Inferior parietal cortex (tissue), 1 donor: ENCODE results near the gene PLXDC2.

Source experiments
- DNase-seq: peaks from one replicate; pipeline ENCODE4 v3.0.0-alpha.2; 2016; ENCODE audit errors: extremely low spot score

PLXDC2 gene

GRCh38 chr10:19857876-19858275, 41.6 kb downstream of the PLXDC2 start:
- DNase-seq: no peak

- DNase-seq: no peak
These were observed 43.9 kb downstream of the PLXDC2 start for GRCh38 chr10:19860107-19860506.

GRCh38 chr10:19862811-19863515, 46.7 kb downstream of the PLXDC2 start:
- no peak for DNase-seq

GRCh38 chr10:19865676-19866075, 49.4 kb downstream of the PLXDC2 start:
- DNase-seq: no peak

GRCh38 chr10:19869370-19869769, 53.1 kb downstream of the PLXDC2 start:
- no peak for DNase-seq

- DNase-seq: no peak
These were observed 56.5 kb downstream of the PLXDC2 start for GRCh38 chr10:19872504-19873271.

- no peak for DNase-seq
These were observed 58.0 kb downstream of the PLXDC2 start for GRCh38 chr10:19874190-19874589.

- DNase-seq: no peak
These were observed 58.6 kb downstream of the PLXDC2 start for GRCh38 chr10:19874791-19875190.

- DNase-seq: no peak
These were observed 60.3 kb downstream of the PLXDC2 start for GRCh38 chr10:19876570-19876969.

GRCh38 chr10:19877466-19878255, 61.4 kb downstream of the PLXDC2 start:
- no peak for DNase-seq

- no peak for DNase-seq
These were observed 66.4 kb downstream of the PLXDC2 start for GRCh38 chr10:19882621-19883020.

GRCh38 chr10:19888061-19888660, 71.9 kb downstream of the PLXDC2 start:
- DNase-seq: no peak

GRCh38 chr10:19889256-19889655, 73.0 kb downstream of the PLXDC2 start:
- DNase-seq: no peak

- DNase-seq: no peak
These were observed 75.2 kb downstream of the PLXDC2 start for GRCh38 chr10:19891429-19891828.

GRCh38 chr10:19892270-19892669, 76.0 kb downstream of the PLXDC2 start:
- DNase-seq: no peak

- no peak for DNase-seq
These were observed 76.4 kb downstream of the PLXDC2 start for GRCh38 chr10:19892677-19893076.

- DNase-seq: no peak
These were observed 79.3 kb downstream of the PLXDC2 start for GRCh38 chr10:19895500-19895899.

GRCh38 chr10:19902456-19902855, 86.2 kb downstream of the PLXDC2 start:
- DNase-seq: no peak

- no peak for DNase-seq
These were observed 88.0 kb downstream of the PLXDC2 start for GRCh38 chr10:19904202-19904661.

- DNase-seq: no peak
These were observed 90.0 kb downstream of the PLXDC2 start for GRCh38 chr10:19906108-19906791.

- DNase-seq: no peak
These were observed 92.9 kb downstream of the PLXDC2 start for GRCh38 chr10:19908991-19909696.
